Renal cortex interstitium (tissue), 15 donors: ENCODE results near the gene SEMA4F. TPM values are rescaled to one million over a fixed set of nuclear protein-coding genes. Genes with fewer than 3 reads are reported as not detected.
A peak's percentile ranks its signal among the peaks of the same experiment; 100 is the strongest.
"Not testable (repeated sequence)": the region's sequence is repeated elsewhere in the genome, so short reads cannot be mapped to it uniquely, and the experiment has no call there.

Source experiments
- DNase-seq, 11 donors: peaks; one replicate each; pipeline ENCODE4 v3.0.0-alpha.2; 2013; ENCODE audit warnings: low read depth in 9 of 11, low spot score in 4 of 11; ENCODE audit errors: extremely low read depth in 1 of 11
- long read RNA-seq, 16 experiments: transcript quantifications; one replicate each; lab custom pipeline, GENCODE V29; 2026
- polyA plus RNA-seq, 3 donors: library from polyadenylated mRNA; unstranded; fragments of 120-200 nt; gene quantifications; one replicate each; pipeline ENCODE4 v1.2.1, GENCODE V29; 2013; ENCODE audit not compliant: insufficient read length in 3 of 3

The SEMA4F gene
- polyA plus RNA-seq, result 1 to 10 TPM; 6.8 to 8.1 (median 7.3) TPM
- long read RNA-seq, donor 1, partial matches to known transcripts, result 0 of 1 reads
- long read RNA-seq, donor 1, other reads (novel, unspliced or antisense), result 0 of 1 reads
- long read RNA-seq, donor 2, result 0 reads
- long read RNA-seq, donor 3, partial matches to known transcripts, result 0 of 1 reads
- long read RNA-seq, donor 3, other reads (novel, unspliced or antisense), result 0 of 1 reads
- long read RNA-seq, donor 4, result 0 reads
- long read RNA-seq, donor 5, result 0 reads
- long read RNA-seq, donor 6, result 0 reads
- long read RNA-seq, donor 7, full-length matches to known transcripts, result 2 of 2 reads
- long read RNA-seq, donor 7, partial matches to known transcripts, result 0 of 2 reads
- long read RNA-seq, donor 7, other reads (novel, unspliced or antisense), result 0 of 2 reads
- long read RNA-seq, donor 8, full-length matches to known transcripts, result 2 of 2 reads
- long read RNA-seq, donor 8, partial matches to known transcripts, result 0 of 2 reads
- long read RNA-seq, donor 8, other reads (novel, unspliced or antisense), result 0 of 2 reads
- long read RNA-seq, donor 9, result 0 reads
- long read RNA-seq, donor 10, result 0 reads
- long read RNA-seq, donor 11, full-length matches to known transcripts, result 2 of 2 reads
- long read RNA-seq, donor 11, partial matches to known transcripts, result 0 of 2 reads
- long read RNA-seq, donor 11, other reads (novel, unspliced or antisense), result 0 of 2 reads
- long read RNA-seq, donor 12, result 0 reads
- long read RNA-seq, donor 13, full-length matches to known transcripts, result 2 of 2 reads
- long read RNA-seq, donor 13, partial matches to known transcripts, result 0 of 2 reads
- long read RNA-seq, donor 13, other reads (novel, unspliced or antisense), result 0 of 2 reads
- long read RNA-seq, donor 14, result 0 reads
- long read RNA-seq, donor 15, partial matches to known transcripts, result 0 of 1 reads
- long read RNA-seq, donor 15, other reads (novel, unspliced or antisense), result 0 of 1 reads
- long read RNA-seq, donor 16, full-length matches to known transcripts, result 1 of 1 reads
- long read RNA-seq, donor 16, partial matches to known transcripts, result 0 of 1 reads
- long read RNA-seq, donor 16, other reads (novel, unspliced or antisense), result 0 of 1 reads

GRCh38 chr2:74653985-74654882 is at the start of gene SEMA4F:
SEMA4F (plus strand) TSS chr2:74654247; CDS start chr2:74654377, 130 bp downstream.
- DNase-seq, result peak; percentile 85 to 97 (median 93)

GRCh38 chr2:74606927-74607326 is 47.1 kb upstream of the SEMA4F start:
- DNase-seq, result no peak

GRCh38 chr2:74617122-74617521 is 36.9 kb upstream of the SEMA4F start:
- DNase-seq, result no peak

GRCh38 chr2:74618410-74619083 is 35.5 kb upstream of the SEMA4F start:
- no peak for DNase-seq

GRCh38 chr2:74619651-74620297 is 34.3 kb upstream of the SEMA4F start:
- no peak for DNase-seq

- no peak for DNase-seq
These were observed 33.4 kb upstream of the SEMA4F start for GRCh38 chr2:74620671-74621070.

- no peak for DNase-seq
These were observed 28.2 kb upstream of the SEMA4F start for GRCh38 chr2:74625658-74626425.

GRCh38 chr2:74628538-74629105 is 25.4 kb upstream of the SEMA4F start:
- DNase-seq, result no peak

- DNase-seq, result not testable (repeated sequence)
These were observed 23.6 kb upstream of the SEMA4F start for GRCh38 chr2:74630454-74630853.

GRCh38 chr2:74632209-74632938 is 21.7 kb upstream of the SEMA4F start:
- no peak for DNase-seq

- DNase-seq, result no peak
These were observed 21.1 kb upstream of the SEMA4F start for GRCh38 chr2:74632939-74633312.

GRCh38 chr2:74639550-74639949 is 14.5 kb upstream of the SEMA4F start:
- no peak for DNase-seq

- no peak for DNase-seq
These were observed 8.7 kb upstream of the SEMA4F start for GRCh38 chr2:74645344-74645743.

- DNase-seq, result no peak
These were observed 7.8 kb upstream of the SEMA4F start for GRCh38 chr2:74646201-74646600.

- no peak for DNase-seq
These were observed 7.1 kb upstream of the SEMA4F start for GRCh38 chr2:74646834-74647482.
